HepG2 (cell line): Measurements from ENCODE around the gene MAGI1. TPM values are rescaled to one million over a fixed set of nuclear protein-coding genes. Genes with fewer than 3 reads are reported as not detected.
A peak's percentile ranks its signal among the peaks of the same experiment; 100 is the strongest.

Experiments used
- ATAC-seq: fragments of 200-7000 bp; cut with Tn5 transposase; 3 replicates; pipeline ENCODE4 v1.9.1; 2020; ENCODE audit warnings: mild to moderate bottlenecking, moderate library complexity
- BruUV-seq: library from RNA; stranded (reverse); fragments of 400-500 nt; replicated peaks from 2 replicates; lab custom pipeline; 2021; lab: Mats Ljungman, UMichigan
- CTCF ChIA-PET: fragments of 300-600 bp; formaldehyde crosslinking; extraction: SDS; loops from one replicate; lab custom pipeline; 2021; ENCODE audit warnings: low total read pairs, inconsistent platforms, low intra/inter-chr PET ratio; lab: Yijun Ruan, JAX
- POLR2A ChIA-PET: fragments of 350-600 bp; sonication (Branson Sonifier 250); formaldehyde crosslinking; loops from one replicate; lab custom pipeline; 2020; ENCODE audit warnings: antibody characterized with exemption, inconsistent platforms; lab: Yijun Ruan, JAX
- DNase-seq: peaks from one replicate; pipeline ENCODE4 v3.0.0-alpha.2; 2015; ENCODE audit warnings: low spot score
- FAIRE-seq: peaks from 3 replicates; lab custom pipeline; 2011; peaks lifted over from hg19 to GRCh38; lab: Jason Lieb, UNC
- H2AFZ ChIP-seq: one replicate; pipeline ENCODE4 v1.6.1; 2011; ENCODE audit warnings: low read length, inconsistent platforms
- H3K27ac ChIP-seq: fragments of 300-600 bp; 3 replicates; pipeline ENCODE4 v1.8.0; 2011; ENCODE audit warnings: mixed run types, mild to moderate bottlenecking, mixed read lengths, low read length, inconsistent platforms; ENCODE audit not compliant: insufficient read depth; ENCODE audit errors: extremely low read length
- H3K27me3 ChIP-seq, 2 experiments: fragments of 200-600 bp in 1 of 2; 2 replicates in 1 of 2; 3 replicates in 1 of 2; pipeline versions ENCODE4 v1.6.0 to v1.8.0; 2011; ENCODE audit warnings: low read length in 2 of 2, mild to moderate bottlenecking in 2 of 2, moderate library complexity in 2 of 2, inconsistent platforms in 1 of 2; ENCODE audit not compliant: insufficient read depth in 2 of 2, control insufficient read depth in 1 of 2
- H3K36me3 ChIP-seq, 2 experiments: fragments of 200-600 bp in 1 of 2; replicated peaks in 1 of 2; 2 replicates in 1 of 2; 3 replicates in 1 of 2; pipeline versions ENCODE4 v1.5.1 to v1.8.0; 2011; ENCODE audit warnings: low read length in 2 of 2, inconsistent platforms in 1 of 2; ENCODE audit not compliant: insufficient read depth in 2 of 2, control insufficient read depth in 1 of 2
- H3K4me1 ChIP-seq: 2 replicates; pipeline ENCODE4 v1.5.1; 2012; ENCODE audit warnings: low read length, inconsistent platforms; ENCODE audit not compliant: insufficient read depth
- H3K4me2 ChIP-seq: 2 replicates; pipeline ENCODE4 v1.6.0; 2011; ENCODE audit warnings: low read depth, low read length, inconsistent platforms
- H3K4me3 ChIP-seq, 3 experiments: fragments of 200-600 bp in 1 of 3; sonication (generic), shearing (Covaris generic) in 1 of 3; replicated peaks in 1 of 3; 2 replicates each; pipeline ENCODE4 v1.5.1; 2011 to 2016; ENCODE audit warnings: low read length in 3 of 3, inconsistent platforms in 2 of 3, low read depth in 2 of 3, mild to moderate bottlenecking in 2 of 3, control low read depth in 1 of 3, mixed read lengths in 1 of 3; ENCODE audit not compliant: insufficient read depth in 1 of 3
- H3K79me2 ChIP-seq: one replicate; pipeline ENCODE4 v1.6.1; 2011; ENCODE audit warnings: low read length, inconsistent platforms; ENCODE audit not compliant: insufficient read depth
- H3K9ac ChIP-seq: 2 replicates; pipeline ENCODE4 v1.6.0; 2011; ENCODE audit warnings: mild to moderate bottlenecking, low read depth, low read length, inconsistent platforms; ENCODE audit not compliant: insufficient read depth
- H3K9me3 ChIP-seq: 2 replicates; pipeline ENCODE4 v1.5.1; 2012; ENCODE audit warnings: mild to moderate bottlenecking, low read length
- H4K20me1 ChIP-seq: 2 replicates; pipeline ENCODE4 v1.6.0; 2011; ENCODE audit warnings: inconsistent platforms, mild to moderate bottlenecking, low read length, moderate library complexity; ENCODE audit not compliant: insufficient read depth
- JARID2 ChIP-seq: sonication (generic); formaldehyde crosslinking; IDR thresholded peaks from 2 replicates; pipeline ENCODE4 v1.8.1; 2023; ENCODE audit warnings: missing genetic modification reagents, inconsistent platforms; ENCODE audit not compliant: insufficient replicate concordance
- KAT8 ChIP-seq: IDR thresholded peaks from 2 replicates; pipeline ENCODE4 v1.6.1; 2016; ENCODE audit warnings: missing genetic modification reagents, missing compliant biosample characterization
- MAFF ChIP-seq: IDR thresholded peaks from 2 replicates; pipeline ENCODE4 v1.6.1; 2011; ENCODE audit warnings: low read depth, low read length, improper control_type of control experiment
- MAFK ChIP-seq, 2 experiments: IDR thresholded peaks in 1 of 2; conservative IDR thresholded peaks in 1 of 2; 2 replicates each; pipeline ENCODE4 v1.6.1; 2011; ENCODE audit warnings: improper control_type of control experiment in 2 of 2, low read length in 2 of 2
- MTF1 ChIP-seq: sonication (generic); formaldehyde crosslinking; IDR thresholded peaks from 2 replicates; pipeline ENCODE4 v1.5.0; 2020; ENCODE audit warnings: missing genetic modification reagents
- MXD1 ChIP-seq: sonication (generic); formaldehyde crosslinking; IDR thresholded peaks from 2 replicates; pipeline ENCODE4 v1.4.0; 2020; ENCODE audit warnings: mild to moderate bottlenecking, missing genetic modification reagents
- PAF1 ChIP-seq: IDR thresholded peaks from 2 replicates; pipeline ENCODE4 v1.6.1; 2016; ENCODE audit warnings: missing genetic modification reagents, missing compliant biosample characterization
- PBX3 ChIP-seq: sonication (generic); formaldehyde crosslinking; IDR thresholded peaks from 2 replicates; pipeline ENCODE4 v1.8.1; 2023; ENCODE audit warnings: missing genetic modification reagents, inconsistent platforms, borderline replicate concordance
- SATB2 ChIP-seq: sonication (generic); formaldehyde crosslinking; IDR thresholded peaks from 2 replicates; pipeline ENCODE4 v1.5.0; 2020; ENCODE audit warnings: missing genetic modification reagents
- SMARCC2 ChIP-seq: fragments of 450-650 bp; IDR thresholded peaks from 2 replicates; pipeline ENCODE4 v1.6.1; 2017; ENCODE audit warnings: antibody characterized with exemption, mild to moderate bottlenecking
- THAP11 ChIP-seq: IDR thresholded peaks from 2 replicates; pipeline ENCODE4 v1.6.1; 2016; ENCODE audit warnings: missing biosample characterization, missing genetic modification reagents
- ZNF256 ChIP-seq: sonication (generic); formaldehyde crosslinking; conservative IDR thresholded peaks from 2 replicates; pipeline ENCODE4 v1.4.0; 2020; ENCODE audit warnings: missing genetic modification reagents
- ZNF367 ChIP-seq: sonication (generic); formaldehyde crosslinking; IDR thresholded peaks from 2 replicates; pipeline ENCODE4 v1.4.0; 2020; ENCODE audit warnings: missing genetic modification reagents, borderline replicate concordance
- ZNF512 ChIP-seq: sonication (generic); formaldehyde crosslinking; IDR thresholded peaks from 2 replicates; pipeline ENCODE4 v1.4.0; 2020; ENCODE audit warnings: mild to moderate bottlenecking, missing genetic modification reagents
- ZNF777 ChIP-seq: sonication (generic); formaldehyde crosslinking; IDR thresholded peaks from 2 replicates; pipeline ENCODE4 v1.4.0; 2020; ENCODE audit warnings: missing genetic modification reagents
- ZSCAN20 ChIP-seq: sonication (generic); formaldehyde crosslinking; IDR thresholded peaks from 2 replicates; pipeline ENCODE4 v1.4.0; 2020; ENCODE audit warnings: missing genetic modification reagents, mild to moderate bottlenecking, borderline replicate concordance
- ZSCAN21 ChIP-seq: sonication (generic); formaldehyde crosslinking; IDR thresholded peaks from 2 replicates; pipeline ENCODE4 v1.8.0; 2022; ENCODE audit warnings: mild to moderate bottlenecking, missing genetic modification reagents, moderate library complexity, borderline replicate concordance
- WGBS: methylation state at CpG from one replicate; pipeline ENCODE4 v1.1.6; 2017; ENCODE audit warnings: low lambda C conversion rate; 5-methylcytosine and 5-hydroxymethylcytosine counted together
- in situ Hi-C: cut with HindIII; loops from 2 replicates; pipeline ENCODE4 v1.10.0; 2017; ENCODE audit warnings: low pct_unique_long_range_greater_than_20kb; ENCODE audit not compliant: extremely low pct_ligation_motif_present
- intact Hi-C: fragments of 100-400 bp; cut with micrococcal nuclease; formaldehyde crosslinking; loops from one replicate; pipeline ENCODE4 v1.10.0; 2022; ENCODE audit not compliant: unreplicated experiment
- polyA plus RNA-seq, 8 experiments: library from polyadenylated mRNA; depleted of rRNA in 3 of 8; stranded (reverse) in 7 of 8; unstranded in 1 of 8; fragments of >200 nt; fragmentation: Illumina TruSeq in 4 of 8; extraction: Trizol in 4 of 8; gene quantifications; 2 replicates each; pipeline versions ENCODE4 v1.2.1 to v1.2.3, GENCODE V29; 2011 to 2016; ENCODE audit warnings: low read depth in 4 of 8, missing spikeins in 1 of 8, mixed read lengths in 1 of 8; ENCODE audit not compliant: insufficient read depth in 1 of 8
- total RNA-seq, 5 experiments: library from RNA; depleted of rRNA; stranded (reverse); fragments of >200 nt; fragmentation: Illumina TruSeq; extraction: Trizol; gene quantifications; 2 replicates each; pipeline ENCODE4 v1.2.3, GENCODE V29; 2016; ENCODE audit warnings: low read depth in 1 of 5

The MAGI1 gene
- total and polyA plus RNA-seq, 2 of the 13 experiments (the other 11 are each of a cell fraction or from before 2014, with no cell fraction given), result 22.2 to 26.0 TPM

- TF ChIP-seq ZSCAN20 (CRISPR knock-in tag) (no peak), SMARCC2 (no peak), THAP11 (no peak), JARID2 (CRISPR knock-in tag) (no peak), MTF1 (CRISPR knock-in tag) (no peak), ZNF777 (CRISPR knock-in tag) (no peak)
These were observed 422.2 kb downstream of the MAGI1 start (continued) for GRCh38 chr3:65616563-65616962.

- in situ Hi-C loops, result no loop called here
These were observed 423.4 kb downstream of the MAGI1 start for GRCh38 chr3:65615329-65615728.

GRCh38 chr3:65614585-65614984 lies 424.1 kb downstream of the MAGI1 start:
- Histone ChIP-seq H3K9me3 (no peaks in the 10 kb centered on the region), H3K9ac (no peak overlapping the region), H3K4me1 (no peaks in the 10 kb centered on the region), H3K4me3 (no peak overlapping the region), H3K4me2 (no peak overlapping the region), H3K27ac (no peak overlapping the region), H2AFZ (no peak overlapping the region), H4K20me1 (peaks cover 14% of the 10 kb centered on the region; the same call in 1 of the 2 replicates), H3K27me3 (no peaks in the 10 kb centered on the region), H3K79me2 (peaks cover 3% of the 10 kb centered on the region), H3K36me3 (peaks cover 0 to 8% of the 10 kb centered on the region in 2 experiments; a peak in 1 of 5 replicates)
- BruUV-seq, result no TSS peak
- DNase-seq (no peak), FAIRE-seq (no peak), ATAC-seq (no peak)
- POLR2A ChIA-PET, result no interaction called here
- in situ Hi-C loops (no loop called here), intact Hi-C loops (no loop called here)
- 71% methylated on average over 2 of the region's 2 CpGs for WGBS
- CTCF ChIA-PET, result no interaction called here
- TF ChIP-seq ZSCAN21 (CRISPR knock-in tag), result no peak
- no peak for TF ChIP-seq SATB2 (CRISPR knock-in tag)
- no peak for TF ChIP-seq MXD1 (CRISPR knock-in tag)
- no peak for TF ChIP-seq PAF1 (CRISPR knock-in tag)
- TF ChIP-seq ZNF367 (CRISPR knock-in tag), result no peak
- TF ChIP-seq ZNF512 (CRISPR knock-in tag), result no peak
- no peak for TF ChIP-seq PBX3 (CRISPR knock-in tag)
- no peak for TF ChIP-seq ZNF256 (CRISPR knock-in tag)

More at GRCh38 chr3:65615329-65615728, 423.4 kb downstream of the MAGI1 start:
- H3K27ac ChIP-seq, result no peak overlapping the region
- BruUV-seq, result no TSS peak
- TF ChIP-seq MAFK (conservative IDR thresholded peaks at IDR 0.05 in 1 of 2, IDR thresholded peaks at IDR 0.05 in 1 of 2; ENCODE audit: low read length in 2 of 2) (peak; percentile 55 to 80), MAFF (peak; percentile 61), KAT8 (CRISPR knock-in tag) (no peak)
- no peak overlapping the region for H3K9ac ChIP-seq
- POLR2A ChIA-PET, result no interaction called here
- no peaks in the 10 kb centered on the region for H3K79me2 ChIP-seq
- no peak overlapping the region for H2AFZ ChIP-seq
- WGBS, result 89% methylated on average over 4 of the region's 4 CpGs
- no peak overlapping the region for H3K4me3 ChIP-seq
- peaks cover 0 to 8% of the 10 kb centered on the region in 2 experiments; a peak in 1 of 5 replicates for H3K36me3 ChIP-seq
- CTCF ChIA-PET, result no interaction called here
- no peaks in the 10 kb centered on the region for H3K9me3 ChIP-seq
- ATAC-seq (no peak), FAIRE-seq (no peak), DNase-seq (no peak)
- intact Hi-C loops, result no loop called here
- H3K4me1 ChIP-seq, result no peaks in the 10 kb centered on the region
- H3K27me3 ChIP-seq, result no peaks in the 10 kb centered on the region
- peaks cover 14% of the 10 kb centered on the region; the same call in 1 of the 2 replicates for H4K20me1 ChIP-seq
- H3K4me2 ChIP-seq, result no peak overlapping the region
